GM21737 (cell line): Measurements from ENCODE around the gene ADCY4.

Experiments
- ATAC-seq: cut with Tn5 transposase; IDR thresholded peaks from one replicate; pipeline ENCODE4 v1.9.1; 2021; ENCODE audit warnings: mild to moderate bottlenecking, moderate library complexity; ENCODE audit not compliant: unreplicated experiment

ADCY4 gene

GRCh38 chr14:24300326-24300980, 34.4 kb downstream of the ADCY4 start:
- no peak for ATAC-seq

- peak; percentile 57 for ATAC-seq
These were observed 35.3 kb downstream of the ADCY4 start, which contains the start of the genes DHRS1 and NOP9 for GRCh38 chr14:24299255-24300191. Gene DHRS1, minus strand, starts transcription at chr14:24299780. Its CDS starts 674 bp downstream, at chr14:24299106. Gene NOP9, plus strand, starts transcription at chr14:24299850. Its CDS starts 105 bp downstream, at chr14:24299955.

GRCh38 chr14:24298892-24299254, 36.0 kb downstream of the ADCY4 start:
- ATAC-seq = no peak

GRCh38 chr14:24297190-24297964, 37.5 kb downstream of the ADCY4 start:
- peak; percentile 34 for ATAC-seq

- peak; percentile 40 for ATAC-seq
These were observed 38.3 kb downstream of the ADCY4 start for GRCh38 chr14:24296341-24297157.

GRCh38 chr14:24293525-24293924, 41.3 kb downstream of the ADCY4 start:
- ATAC-seq = no peak

GRCh38 chr14:24292118-24292807, 42.6 kb downstream of the ADCY4 start:
- no peak for ATAC-seq

- ATAC-seq = no peak
These were observed 43.3 kb downstream of the ADCY4 start for GRCh38 chr14:24291446-24292117.

GRCh38 chr14:24290746-24291145, 44.1 kb downstream of the ADCY4 start:
- no peak for ATAC-seq

- peak; percentile 65 for ATAC-seq
These were observed 45.1 kb downstream of the ADCY4 start for GRCh38 chr14:24289649-24290280.

GRCh38 chr14:24286996-24287395, 47.9 kb downstream of the ADCY4 start:
- ATAC-seq = no peak

- ATAC-seq = no peak
These were observed 49.5 kb downstream of the ADCY4 start for GRCh38 chr14:24285351-24285750.

GRCh38 chr14:24284501-24285035, 50.3 kb downstream of the ADCY4 start:
- ATAC-seq = no peak

GRCh38 chr14:24283796-24284460, 50.9 kb downstream of the ADCY4 start:
- ATAC-seq = no peak

GRCh38 chr14:24282736-24283135, 52.1 kb downstream of the ADCY4 start:
- no peak for ATAC-seq

GRCh38 chr14:24281636-24282035, 53.2 kb downstream of the ADCY4 start:
- ATAC-seq = no peak

GRCh38 chr14:24280797-24281460, 53.9 kb downstream of the ADCY4 start:
- no peak for ATAC-seq
